Renal cortical epithelial cell (primary cell): Measurements from ENCODE around the gene CORO1A. TPM values are rescaled to one million over a fixed set of nuclear protein-coding genes. Genes with fewer than 3 reads are reported as not detected.
"Not testable (repeated sequence)": the region's sequence is repeated elsewhere in the genome, so short reads cannot be mapped to it uniquely, and the experiment has no call there.

Experiments
- DNase-seq: peaks from one replicate; pipeline ENCODE4 v3.0.0-alpha.2; 2011; ENCODE audit warnings: low read depth
- total RNA-seq: library from RNA; depleted of rRNA; stranded (reverse); fragments of >200 nt; gene quantifications from 2 replicates; pipeline ENCODE4 v1.2.3, GENCODE V29; 2014

The CORO1A gene
- total RNA-seq, 1 donor from 2014 or later: 0.85 TPM

- not testable (repeated sequence) for DNase-seq
These were observed 13.3 kb upstream of the CORO1A start for GRCh38 chr16:30170145-30170544.

GRCh38 chr16:30173054-30173453 is 10.3 kb upstream of the CORO1A start:
- no peak for DNase-seq

- DNase-seq: not testable (repeated sequence)
These were observed 6.5 kb upstream of the CORO1A start for GRCh38 chr16:30176876-30177275.

GRCh38 chr16:30179195-30179594 is 4.2 kb upstream of the CORO1A start:
- no peak for DNase-seq

GRCh38 chr16:30179931-30180330 is 3.5 kb upstream of the CORO1A start:
- DNase-seq: no peak

- no peak for DNase-seq
These were observed 2.7 kb upstream of the CORO1A start for GRCh38 chr16:30180741-30181140.

- DNase-seq: no peak
These were observed 891 bp downstream of the CORO1A start for GRCh38 chr16:30184096-30184890.

- no peak for DNase-seq
These were observed 1.7 kb downstream of the CORO1A start for GRCh38 chr16:30184891-30185682.

GRCh38 chr16:30185683-30186421 is 2.5 kb downstream of the CORO1A start:
- DNase-seq: no peak

GRCh38 chr16:30186444-30186781 is 3.0 kb downstream of the CORO1A start:
- DNase-seq: no peak

- DNase-seq: no peak
These were observed 3.6 kb downstream of the CORO1A start for GRCh38 chr16:30186782-30187555.

GRCh38 chr16:30187556-30187865 is 4.1 kb downstream of the CORO1A start:
- DNase-seq: no peak

GRCh38 chr16:30187971-30188561 is 4.7 kb downstream of the CORO1A start:
- DNase-seq: no peak

- not testable (repeated sequence) for DNase-seq
These were observed 7.8 kb downstream of the CORO1A start for GRCh38 chr16:30191158-30191557.

- DNase-seq: not testable (repeated sequence)
These were observed 9.7 kb downstream of the CORO1A start for GRCh38 chr16:30193098-30193497.

GRCh38 chr16:30193615-30194014 is 10.2 kb downstream of the CORO1A start, which contains the start of the genes BOLA2B and SLX1A:
TSS of gene BOLA2B (minus strand) at chr16:30193666. CDS start at chr16:30193595, 71 bp downstream.
TSS of gene SLX1A (plus strand) at chr16:30193875. CDS start at chr16:30194085, 210 bp downstream.
- DNase-seq: not testable (repeated sequence)

GRCh38 chr16:30194172-30194925 is 10.9 kb downstream of the CORO1A start:
- DNase-seq: not testable (repeated sequence)

- not testable (repeated sequence) for DNase-seq
These were observed 13.6 kb downstream of the CORO1A start for GRCh38 chr16:30197001-30197400.

- not testable (repeated sequence) for DNase-seq
These were observed 15.6 kb downstream of the CORO1A start, which contains the start of gene SULT1A3 for GRCh38 chr16:30199049-30199448. TSS of gene SULT1A3 (plus strand) at chr16:30199255. CDS start at chr16:30200729, 1,474 bp downstream.
